IMR-90 (cell line): Measurements from ENCODE around the gene PRRG1.

Experiments
- CEBPB ChIP-seq: IDR thresholded peaks from 2 replicates; pipeline ENCODE4 v1.6.1; 2012; ENCODE audit warnings: low read depth, low read length, improper control_type of control experiment
- CHD1 ChIP-seq: IDR thresholded peaks from 2 replicates; pipeline ENCODE4 v1.6.1; 2012; ENCODE audit warnings: low read depth, low read length, improper control_type of control experiment
- FOS ChIP-seq: fragments of 150-350 bp; IDR thresholded peaks from 2 replicates; pipeline ENCODE4 v1.6.1; 2016; ENCODE audit warnings: low read depth, low read length
- MAFK ChIP-seq: IDR thresholded peaks from 2 replicates; pipeline ENCODE4 v1.6.1; 2012; ENCODE audit warnings: low read depth, low read length, improper control_type of control experiment
- MAZ ChIP-seq: IDR thresholded peaks from 2 replicates; pipeline ENCODE4 v1.6.1; 2012; ENCODE audit warnings: low read depth, mild to moderate bottlenecking, low read length, improper control_type of control experiment, moderate library complexity, borderline replicate concordance
- MXI1 ChIP-seq: IDR thresholded peaks from 2 replicates; pipeline ENCODE4 v1.6.1; 2012; ENCODE audit warnings: low read depth, mild to moderate bottlenecking, low read length, moderate library complexity, borderline replicate concordance
- NFE2L2 ChIP-seq: fragments of 150-350 bp; IDR thresholded peaks from 2 replicates; pipeline ENCODE4 v1.6.1; 2016; ENCODE audit warnings: low read depth, mild to moderate bottlenecking, low read length
- POLR2A ChIP-seq: IDR thresholded peaks from 2 replicates; pipeline ENCODE4 v1.6.1; 2012; ENCODE audit warnings: mild to moderate bottlenecking, low read depth, low read length
- RAD21 ChIP-seq: IDR thresholded peaks from 2 replicates; pipeline ENCODE4 v1.6.1; 2012; ENCODE audit warnings: low read length, improper control_type of control experiment
- RCOR1 ChIP-seq: IDR thresholded peaks from 2 replicates; pipeline ENCODE4 v1.6.1; 2012; ENCODE audit warnings: mild to moderate bottlenecking, low read length, improper control_type of control experiment; ENCODE audit not compliant: insufficient replicate concordance
- RFX5 ChIP-seq: IDR thresholded peaks from 2 replicates; pipeline ENCODE4 v1.8.0; 2012; ENCODE audit warnings: low read depth, mild to moderate bottlenecking, low read length, moderate library complexity
- TF ChIP-seq, protein P1 (sequence below): conservative IDR thresholded peaks from 2 replicates; pipeline ENCODE4 v1.5.1; 2012; ENCODE audit warnings: mild to moderate bottlenecking, low read depth, low read length, improper control_type of control experiment
- TF ChIP-seq, protein P2 (sequence below): fragments of 150-350 bp; IDR thresholded peaks from 2 replicates; pipeline ENCODE4 v1.6.1; 2016; ENCODE audit warnings: low read depth, mild to moderate bottlenecking, low read length, moderate library complexity, borderline replicate concordance

DNA sequence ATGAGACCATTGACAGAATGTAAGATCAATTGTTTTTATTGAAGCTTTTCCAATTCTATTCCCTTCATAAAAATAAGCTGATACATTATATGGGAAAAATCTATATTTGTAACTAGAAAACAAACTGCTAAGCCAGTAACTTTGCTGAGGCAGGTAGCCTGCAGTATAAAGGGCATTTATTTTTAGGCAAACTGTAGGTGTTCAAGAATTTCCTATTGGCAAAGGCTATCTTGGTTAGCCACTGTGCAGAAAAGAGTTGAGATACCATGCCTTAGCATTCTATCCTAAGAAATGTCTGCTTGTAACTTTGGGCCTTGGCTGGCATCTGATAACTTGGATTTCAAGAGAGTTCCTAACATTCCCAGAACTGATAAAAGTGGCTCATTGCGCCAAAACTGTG lies 18.5 kb upstream of the PRRG1 start:
- TF ChIP-seq FOS (no peak), CEBPB (no peak), RFX5 (no peak), RAD21 (no peak), POLR2A (no peak), MXI1 (no peak), RCOR1 (no peak), NFE2L2 (no peak), CHD1 (no peak), MAZ (no peak), MAFK (no peak)
- TF ChIP-seq, protein P1, sequence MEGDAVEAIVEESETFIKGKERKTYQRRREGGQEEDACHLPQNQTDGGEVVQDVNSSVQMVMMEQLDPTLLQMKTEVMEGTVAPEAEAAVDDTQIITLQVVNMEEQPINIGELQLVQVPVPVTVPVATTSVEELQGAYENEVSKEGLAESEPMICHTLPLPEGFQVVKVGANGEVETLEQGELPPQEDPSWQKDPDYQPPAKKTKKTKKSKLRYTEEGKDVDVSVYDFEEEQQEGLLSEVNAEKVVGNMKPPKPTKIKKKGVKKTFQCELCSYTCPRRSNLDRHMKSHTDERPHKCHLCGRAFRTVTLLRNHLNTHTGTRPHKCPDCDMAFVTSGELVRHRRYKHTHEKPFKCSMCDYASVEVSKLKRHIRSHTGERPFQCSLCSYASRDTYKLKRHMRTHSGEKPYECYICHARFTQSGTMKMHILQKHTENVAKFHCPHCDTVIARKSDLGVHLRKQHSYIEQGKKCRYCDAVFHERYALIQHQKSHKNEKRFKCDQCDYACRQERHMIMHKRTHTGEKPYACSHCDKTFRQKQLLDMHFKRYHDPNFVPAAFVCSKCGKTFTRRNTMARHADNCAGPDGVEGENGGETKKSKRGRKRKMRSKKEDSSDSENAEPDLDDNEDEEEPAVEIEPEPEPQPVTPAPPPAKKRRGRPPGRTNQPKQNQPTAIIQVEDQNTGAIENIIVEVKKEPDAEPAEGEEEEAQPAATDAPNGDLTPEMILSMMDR, result no peak
- TF ChIP-seq, protein P2, sequence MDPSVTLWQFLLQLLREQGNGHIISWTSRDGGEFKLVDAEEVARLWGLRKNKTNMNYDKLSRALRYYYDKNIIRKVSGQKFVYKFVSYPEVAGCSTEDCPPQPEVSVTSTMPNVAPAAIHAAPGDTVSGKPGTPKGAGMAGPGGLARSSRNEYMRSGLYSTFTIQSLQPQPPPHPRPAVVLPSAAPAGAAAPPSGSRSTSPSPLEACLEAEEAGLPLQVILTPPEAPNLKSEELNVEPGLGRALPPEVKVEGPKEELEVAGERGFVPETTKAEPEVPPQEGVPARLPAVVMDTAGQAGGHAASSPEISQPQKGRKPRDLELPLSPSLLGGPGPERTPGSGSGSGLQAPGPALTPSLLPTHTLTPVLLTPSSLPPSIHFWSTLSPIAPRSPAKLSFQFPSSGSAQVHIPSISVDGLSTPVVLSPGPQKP, result no peak
